Pancreas (tissue), 10 donors: ENCODE measurements around the gene CCDC185. TPM values are rescaled to one million over a fixed set of nuclear protein-coding genes. Genes with fewer than 3 reads are reported as not detected.
A peak's percentile ranks its signal among the peaks of the same experiment; 100 is the strongest.

ENCODE experiments used
- ATAC-seq, 4 donors: fragments of 200-7000 bp; cut with Tn5 transposase; one replicate each; pipeline versions ENCODE4 v1.8.0 to v1.9.1; 2020; ENCODE audit warnings: mild to moderate bottlenecking in 4 of 4, moderate library complexity in 4 of 4
- DNase-seq, 6 donors: peaks; one replicate each; pipeline ENCODE4 v3.0.0-alpha.2; 2020
- FAIRE-seq: peaks from 2 replicates; lab custom pipeline; 2012; peaks lifted over from hg19 to GRCh38; lab: Jason Lieb, UNC
- H3K27ac ChIP-seq, 4 donors: fragments of 200-600 bp; sonication (generic); 1 replicate in 3 of 4; 2 replicates in 1 of 4; pipeline versions ENCODE4 v1.5.0 to v1.8.0; 2020
- H3K27me3 ChIP-seq, 4 donors: fragments of 200-600 bp; one replicate each; pipeline ENCODE4 v1.8.0; 2021
- H3K36me3 ChIP-seq, 3 donors: fragments of 200-600 bp; sonication (generic) in 1 of 3; one replicate each; pipeline versions ENCODE4 v1.5.0 to v1.8.0; 2020 to 2021
- H3K4me1 ChIP-seq, 3 donors: fragments of 200-600 bp; one replicate each; pipeline ENCODE4 v1.8.0; 2021
- H3K4me3 ChIP-seq, 4 donors: fragments of 200-600 bp; sonication (generic) in 2 of 4; one replicate each; pipeline versions ENCODE4 v1.5.0 to v1.8.0; 2020 to 2021
- H3K9me3 ChIP-seq, 4 donors: fragments of 200-600 bp; one replicate each; pipeline ENCODE4 v1.8.0; 2021
- CTCF ChIP-seq, 4 donors: fragments of 200-600 bp; sonication (generic) in 3 of 4; IDR thresholded peaks; one replicate each; pipeline versions ENCODE4 v1.5.0 to v1.8.0; 2021; ENCODE audit warnings: antibody characterized with exemption in 4 of 4
- WGBS, 2 donors: extraction: QIAGEN DNeasy Blood & Tissue Kit; methylation state at CpG; one replicate each; pipeline ENCODE4 v1.1.7; 2013; 5-methylcytosine and 5-hydroxymethylcytosine counted together
- intact Hi-C, 3 donors: fragments of 100-400 bp; cut with DNase I; formaldehyde crosslinking; loops; one replicate each; pipeline versions ENCODE4 v1.11.1 to v1.14.2; 2022
- polyA plus RNA-seq, 2 donors: library from polyadenylated mRNA; stranded (reverse); fragments of 200-250 nt; gene quantifications; one replicate each; pipeline ENCODE4 v1.2.3, GENCODE V29; 2013
- total RNA-seq, 6 donors: library from RNA; stranded (reverse); fragmentation: NEBNext Ultra II Directional in 4 of 6; extraction: Animal tissue kit (Norgen Biotek cat#: 25700) in 4 of 6; gene quantifications; one replicate each; pipeline versions ENCODE4 v1.2.1 to v1.2.4, GENCODE V29; 2021 to 2023
- donor health status: healthy with polysubstance abuse.
- donor health status: DM: no; HTN: no; CAD: no; lungs with moderate emphysema.
- donor health status: DM: no; HTN: no; CAD: no.
- donor health status: control.
- donor health status: control.
- donor health status: Bipolar disorder and iron deficiency.
- donor health status: DM: yes; HTN: yes; CAD: no.
- donor health status: DM: no; HTN: no; CAD: no.
- donor health status: DM: no; HTN: no; CAD: no.
- donor health status: DM: yes; HTN: yes; CAD: no.

CCDC185 gene
- total RNA-seq (not detected), polyA plus RNA-seq (not detected)

DNA sequence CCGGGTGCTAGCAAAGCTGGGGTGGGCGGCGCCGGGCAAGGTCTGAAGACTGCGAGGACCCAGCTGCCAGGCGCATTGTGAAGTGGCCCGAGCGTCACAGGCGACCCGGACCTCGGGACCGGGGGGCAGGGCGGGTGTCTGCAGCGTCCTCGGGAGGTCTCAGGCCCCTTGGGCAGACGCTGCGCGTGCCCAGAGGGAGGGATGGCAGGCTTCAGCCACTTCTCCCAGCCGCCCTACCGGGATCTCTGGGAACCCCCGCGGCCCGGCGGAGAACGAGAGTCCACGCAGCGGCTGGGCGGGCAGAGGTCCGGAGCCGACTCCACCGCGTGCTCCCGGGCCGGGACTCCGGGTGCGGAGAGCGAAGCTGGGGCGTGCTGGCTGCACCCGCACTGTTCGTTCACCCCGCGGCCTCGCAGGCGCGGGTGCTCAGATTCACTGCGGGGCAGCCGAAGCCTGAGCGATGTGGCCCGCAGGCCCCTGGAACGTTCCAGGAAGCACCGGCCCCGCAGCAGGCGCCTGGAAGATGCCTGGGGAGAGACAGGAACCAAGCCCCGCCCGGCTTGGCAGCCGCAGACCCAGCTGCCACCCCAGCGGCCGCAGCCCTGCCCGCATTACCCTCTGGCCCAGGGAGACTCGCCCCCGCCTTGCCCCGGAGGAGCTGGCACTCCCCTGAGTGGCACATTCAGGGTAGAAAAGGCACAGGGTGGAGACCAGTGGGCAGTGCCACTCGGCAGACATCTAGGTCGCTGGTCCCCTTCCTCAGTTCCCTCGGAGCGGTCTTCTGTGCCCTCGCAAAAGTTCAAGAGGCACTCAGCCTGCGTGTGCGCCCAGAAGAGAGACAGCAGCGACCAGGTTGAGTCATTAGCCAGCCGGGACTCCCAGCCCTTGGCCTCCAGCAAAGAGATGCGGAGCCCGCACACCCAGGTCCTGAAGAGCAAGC lies at the start of gene CCDC185:
TSS of gene CCDC185 (plus strand) at position 141 of the 940 bp plus-strand sequence. CDS start at position 202, 61 bp downstream.
- peak; percentile 66 to 84 (median 83) for ATAC-seq

DNA sequence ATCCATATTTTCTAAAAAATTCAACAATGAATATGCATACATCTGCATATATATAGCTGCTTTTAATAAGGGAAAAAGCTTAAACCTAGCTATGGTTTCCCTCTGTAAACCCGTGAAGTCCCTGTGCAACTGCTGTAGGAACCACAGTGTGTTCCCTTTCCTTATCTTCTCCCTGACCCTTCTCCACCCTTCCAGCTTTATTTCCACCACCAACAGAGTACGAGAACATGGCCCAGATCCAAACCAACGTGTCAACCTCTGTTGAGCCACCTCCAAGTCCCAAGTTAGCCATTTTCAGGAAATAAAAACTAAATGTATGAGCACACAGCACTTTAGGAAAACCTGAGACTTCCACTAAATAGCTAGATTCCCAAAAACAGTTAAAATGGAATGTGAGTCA lies 49.5 kb upstream of the CCDC185 start:
- Histone ChIP-seq H3K4me1 (peaks cover 4 to 21% (median 16%) of the 10 kb centered on the region in 3 donors), H3K4me3 (no peak overlapping the region), H3K36me3 (no peaks in the 10 kb centered on the region), H3K9me3 (no peaks in the 10 kb centered on the region), H3K27ac (peak overlapping the region in 2 of 4 donors; percentile 34 to 56), H3K27me3 (no peaks in the 10 kb centered on the region)
- ATAC-seq (peak; percentile 74 to 89 (median 80)), DNase-seq (peak in 4 of 6 donors; percentile 58 to 71 (median 60)), FAIRE-seq (no peak)
- intact Hi-C loops, result no loop called here
- no peak for TF ChIP-seq CTCF (IDR thresholded peaks at IDR 0.05)
- WGBS, 2 donors, result 12 to 13% methylated on average over 3 of the region's 3 CpGs

More for the DNA sequence above, at the start of gene CCDC185:
- no peaks in the 10 kb centered on the region for H3K36me3 ChIP-seq
- no peak within 1 kb of the TSS for H3K27ac ChIP-seq
- H3K4me3 ChIP-seq, result peak within 1 kb of the TSS; percentile 13 to 51 (median 36)
- WGBS, 2 donors, result 21 to 22% methylated on average over 62 to 73 of the region's 73 CpGs
- H3K4me1 ChIP-seq, result no peaks in the 10 kb centered on the region
- no peak for TF ChIP-seq CTCF (IDR thresholded peaks at IDR 0.05)
- peak in 5 of 6 donors; percentile 5 to 80 (median 29) for DNase-seq
- intact Hi-C loops, result no loop called here
- no peak for FAIRE-seq
- H3K27me3 ChIP-seq, result no peaks in the 10 kb centered on the region
- no peaks in the 10 kb centered on the region for H3K9me3 ChIP-seq

DNA sequence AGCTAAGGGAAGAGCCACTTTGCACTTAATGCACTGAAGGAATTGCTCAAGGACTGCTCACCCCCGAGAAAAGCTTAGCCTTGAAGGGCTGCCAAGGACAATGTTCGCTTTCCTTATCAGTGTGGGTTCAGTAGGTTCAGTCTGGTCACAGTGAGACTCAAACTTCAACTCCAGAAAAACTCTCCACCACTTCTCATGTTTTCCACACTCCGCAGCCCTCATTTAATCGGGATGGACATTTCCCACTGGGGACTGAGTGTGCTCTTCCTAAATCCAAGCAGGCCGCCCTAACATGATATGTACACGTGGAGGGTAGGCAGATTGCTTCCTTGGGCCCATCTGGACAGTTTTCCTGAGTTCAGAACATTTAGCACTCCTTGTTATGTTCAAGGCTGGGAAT lies 48.7 kb upstream of the CCDC185 start:
- H3K27ac ChIP-seq, result peak overlapping the region in 2 of 4 donors; percentile 34 to 56
- H3K4me3 ChIP-seq, result no peak overlapping the region
- DNase-seq (peak in 2 of 6 donors; percentile 19 to 41), FAIRE-seq (no peak), ATAC-seq (peak; percentile 35 to 71 (median 65))
- H3K27me3 ChIP-seq, result no peaks in the 10 kb centered on the region
- WGBS, 2 donors, result 36 to 41% methylated on average over 6 of the region's 6 CpGs
- TF ChIP-seq CTCF (IDR thresholded peaks at IDR 0.05), result no peak
- no peaks in the 10 kb centered on the region for H3K9me3 ChIP-seq
- H3K4me1 ChIP-seq, result peaks cover 4 to 21% (median 16%) of the 10 kb centered on the region in 3 donors
- H3K36me3 ChIP-seq, result no peaks in the 10 kb centered on the region
- intact Hi-C loops, result no loop called here

DNA sequence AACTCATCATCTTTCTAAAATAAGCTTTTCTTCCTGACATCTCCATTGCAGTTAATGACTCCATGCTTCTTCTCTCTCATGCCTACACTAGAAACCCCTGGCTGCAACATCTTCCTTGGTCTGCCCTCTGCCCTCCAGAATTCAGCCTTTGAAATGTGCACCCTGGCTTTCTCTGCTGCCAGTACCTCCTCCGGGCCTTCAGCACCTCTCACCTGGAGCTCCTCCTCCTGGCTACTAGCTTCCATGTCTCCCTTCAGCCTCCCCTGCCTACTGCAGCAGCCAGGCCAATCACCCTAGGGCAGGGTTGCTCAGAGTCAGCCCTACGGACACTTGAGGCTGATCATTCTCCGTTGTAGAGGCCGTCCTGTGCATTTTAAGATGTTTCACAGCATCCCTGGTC lies 47.5 kb upstream of the CCDC185 start:
- peaks cover 4 to 18% (median 16%) of the 10 kb centered on the region in 3 donors for H3K4me1 ChIP-seq

More for the DNA sequence above, 47.5 kb upstream of the CCDC185 start:
- ATAC-seq (peak in 1 of 4 donors; percentile 33), FAIRE-seq (no peak), DNase-seq (no peak)
- no peaks in the 10 kb centered on the region for H3K36me3 ChIP-seq
- intact Hi-C loops, result no loop called here
- H3K9me3 ChIP-seq, result no peaks in the 10 kb centered on the region
- WGBS, 2 donors, result 79 to 82% methylated on average over 4 of the region's 4 CpGs
- no peak overlapping the region for H3K27ac ChIP-seq
- no peak for TF ChIP-seq CTCF (IDR thresholded peaks at IDR 0.05)
- H3K27me3 ChIP-seq, result no peaks in the 10 kb centered on the region
- no peak overlapping the region for H3K4me3 ChIP-seq
